ENCODE data around the gene GTPBP6. TPM values are rescaled to one million over a fixed set of nuclear protein-coding genes. Genes with fewer than 3 reads are reported as not detected.

Gene GTPBP6
- total RNA-seq, 1 donor, result 34.4 TPM

- Histone ChIP-seq H3K4me2 (ENCODE audit: insufficient read depth, low read length) (no peak overlapping the region), H3K36me3 (ENCODE audit: insufficient read depth, low read length) (peaks cover 42% of the 10 kb centered on the region), H3K27me3 (ENCODE audit: insufficient read depth, low read length) (no peaks in the 10 kb centered on the region), H3K9me3 (ENCODE audit: low read depth, low read length) (no peaks in the 10 kb centered on the region), H3K79me2 (ENCODE audit: insufficient read depth, low read length) (no peaks in the 10 kb centered on the region), H3K4me1 (ENCODE audit: insufficient read depth, low read length) (no peaks in the 10 kb centered on the region), H3K27ac (ENCODE audit: low read depth, low read length) (no peak overlapping the region), H3K4me3 (ENCODE audit: insufficient read depth, low read length) (no peak overlapping the region), H2AFZ (ENCODE audit: low read length) (no peak overlapping the region), H4K20me1 (ENCODE audit: insufficient read depth, low read length) (no peaks in the 10 kb centered on the region)
- peak; percentile 77 for DNase-seq (ENCODE audit: insufficient read length, low spot score, missing footprints)
- TF ChIP-seq, protein P1, sequence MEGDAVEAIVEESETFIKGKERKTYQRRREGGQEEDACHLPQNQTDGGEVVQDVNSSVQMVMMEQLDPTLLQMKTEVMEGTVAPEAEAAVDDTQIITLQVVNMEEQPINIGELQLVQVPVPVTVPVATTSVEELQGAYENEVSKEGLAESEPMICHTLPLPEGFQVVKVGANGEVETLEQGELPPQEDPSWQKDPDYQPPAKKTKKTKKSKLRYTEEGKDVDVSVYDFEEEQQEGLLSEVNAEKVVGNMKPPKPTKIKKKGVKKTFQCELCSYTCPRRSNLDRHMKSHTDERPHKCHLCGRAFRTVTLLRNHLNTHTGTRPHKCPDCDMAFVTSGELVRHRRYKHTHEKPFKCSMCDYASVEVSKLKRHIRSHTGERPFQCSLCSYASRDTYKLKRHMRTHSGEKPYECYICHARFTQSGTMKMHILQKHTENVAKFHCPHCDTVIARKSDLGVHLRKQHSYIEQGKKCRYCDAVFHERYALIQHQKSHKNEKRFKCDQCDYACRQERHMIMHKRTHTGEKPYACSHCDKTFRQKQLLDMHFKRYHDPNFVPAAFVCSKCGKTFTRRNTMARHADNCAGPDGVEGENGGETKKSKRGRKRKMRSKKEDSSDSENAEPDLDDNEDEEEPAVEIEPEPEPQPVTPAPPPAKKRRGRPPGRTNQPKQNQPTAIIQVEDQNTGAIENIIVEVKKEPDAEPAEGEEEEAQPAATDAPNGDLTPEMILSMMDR (IDR thresholded peaks at IDR 0.05; ENCODE audit: extremely low read depth, low read depth, low read length), result no peak
Measured at GRCh38 chrX:311156-312129, 7.2 kb downstream of the GTPBP6 start.

DNA sequence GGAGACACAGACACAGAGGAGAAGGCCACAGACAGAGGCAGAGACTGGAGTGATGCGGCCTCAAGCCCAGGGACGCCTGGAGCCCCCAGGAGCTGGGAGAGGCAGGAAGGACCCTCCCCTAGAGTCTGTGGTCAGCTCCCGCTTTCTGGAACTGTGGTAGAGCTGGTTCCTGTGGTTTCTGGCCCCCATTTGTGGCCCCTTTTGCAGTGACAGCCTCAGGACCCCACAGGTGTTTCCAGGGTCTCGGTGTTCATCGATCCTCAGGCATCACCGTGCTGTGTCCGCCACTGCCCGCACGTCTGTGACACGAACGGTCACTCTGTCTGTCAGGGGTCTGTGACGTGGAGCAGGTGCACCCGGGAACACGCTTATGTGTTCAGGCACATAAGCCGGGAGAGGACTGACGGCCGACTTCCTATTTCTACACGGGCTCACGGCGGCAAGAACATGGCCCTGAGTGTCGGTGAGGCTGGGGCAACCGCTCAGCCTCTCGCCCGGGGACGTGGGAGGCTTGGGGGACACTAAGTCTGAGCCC is 7.9 kb downstream of the GTPBP6 start:
- H3K27ac ChIP-seq (ENCODE audit: low read depth, low read length), result no peak overlapping the region

GRCh38 chrX:308821-309520 is 9.6 kb downstream of the GTPBP6 start:
- no peaks in the 10 kb centered on the region for H4K20me1 ChIP-seq (ENCODE audit: insufficient read depth, low read length)
- DNase-seq (ENCODE audit: insufficient read length, low spot score, missing footprints), result peak; percentile 89
- H3K4me2 ChIP-seq (ENCODE audit: insufficient read depth, low read length), result no peak overlapping the region
- H3K9me3 ChIP-seq (ENCODE audit: low read depth, low read length), result no peaks in the 10 kb centered on the region
- H3K79me2 ChIP-seq (ENCODE audit: insufficient read depth, low read length), result no peaks in the 10 kb centered on the region
- peaks cover 48% of the 10 kb centered on the region for H3K36me3 ChIP-seq (ENCODE audit: insufficient read depth, low read length)
- no peaks in the 10 kb centered on the region for H3K4me1 ChIP-seq (ENCODE audit: insufficient read depth, low read length)
- no peak overlapping the region for H3K27ac ChIP-seq (ENCODE audit: low read depth, low read length)
- H3K27me3 ChIP-seq (ENCODE audit: insufficient read depth, low read length), result no peaks in the 10 kb centered on the region
- no peak overlapping the region for H2AFZ ChIP-seq (ENCODE audit: low read length)
- H3K4me3 ChIP-seq (ENCODE audit: insufficient read depth, low read length), result no peak overlapping the region
- TF ChIP-seq, protein P1 (IDR thresholded peaks at IDR 0.05; ENCODE audit: extremely low read depth, low read depth, low read length), result no peak

More for the DNA sequence above, 7.9 kb downstream of the GTPBP6 start:
- Histone ChIP-seq H3K36me3 (ENCODE audit: insufficient read depth, low read length) (peaks cover 47% of the 10 kb centered on the region), H3K4me2 (ENCODE audit: insufficient read depth, low read length) (no peak overlapping the region), H3K4me1 (ENCODE audit: insufficient read depth, low read length) (no peaks in the 10 kb centered on the region), H3K4me3 (ENCODE audit: insufficient read depth, low read length) (no peak overlapping the region), H3K79me2 (ENCODE audit: insufficient read depth, low read length) (no peaks in the 10 kb centered on the region), H3K9me3 (ENCODE audit: low read depth, low read length) (no peaks in the 10 kb centered on the region), H4K20me1 (ENCODE audit: insufficient read depth, low read length) (no peaks in the 10 kb centered on the region), H2AFZ (ENCODE audit: low read length) (no peak overlapping the region), H3K27me3 (ENCODE audit: insufficient read depth, low read length) (no peaks in the 10 kb centered on the region)
- DNase-seq (ENCODE audit: insufficient read length, low spot score, missing footprints), result peak; percentile 39
- TF ChIP-seq, protein P1 (IDR thresholded peaks at IDR 0.05; ENCODE audit: extremely low read depth, low read depth, low read length), result no peak

Data from osteoblast (primary cell).